H1 (cell line): ENCODE results near the gene CCDC47. TPM values are rescaled to one million over a fixed set of nuclear protein-coding genes. Genes with fewer than 3 reads are reported as not detected.

ENCODE experiments used
- CTCF ChIA-PET: fragments of 300-600 bp; sonication (Branson Sonifier 250); formaldehyde crosslinking; loops from one replicate; lab custom pipeline; 2021; ENCODE audit not compliant: partially characterized antibody; lab: Charles Lee
- POLR2A ChIA-PET: fragments of 300-600 bp; sonication (Branson Sonifier 250); formaldehyde crosslinking; loops from one replicate; lab custom pipeline; 2021; ENCODE audit warnings: inconsistent platforms; ENCODE audit not compliant: partially characterized antibody; lab: Charles Lee
- DNase-seq, 2 experiments: peaks; one replicate each; pipeline versions ENCODE4 v3.0.0 to v3.0.0-alpha.2; 2010 to 2022; ENCODE audit warnings: low spot score in 2 of 2, low read depth in 1 of 2, mixed read lengths in 1 of 2
- FAIRE-seq: peaks from 2 replicates; lab custom pipeline; 2011; peaks lifted over from hg19 to GRCh38; lab: Jason Lieb, UNC
- H2AFZ ChIP-seq: 2 replicates; pipeline ENCODE4 v1.8.1; 2012; ENCODE audit warnings: low read length, inconsistent platforms
- H2AK5ac ChIP-seq: 2 replicates; pipeline ENCODE4 v1.6.1; 2013; ENCODE audit warnings: low read depth, low read length
- H2BK120ac ChIP-seq: replicated peaks from 2 replicates; pipeline ENCODE3; 2013; ENCODE audit warnings: low read depth, low read length, inconsistent platforms
- H2BK12ac ChIP-seq: 2 replicates; pipeline ENCODE4 v1.6.1; 2013; ENCODE audit warnings: low read depth, low read length
- H2BK15ac ChIP-seq: 2 replicates; pipeline ENCODE4 v1.6.1; 2013; ENCODE audit warnings: low read length
- H2BK20ac ChIP-seq: 2 replicates; pipeline ENCODE4 v1.6.1; 2013; ENCODE audit warnings: low read length
- H2BK5ac ChIP-seq: 2 replicates; pipeline ENCODE4 v1.6.1; 2013; ENCODE audit warnings: low read depth, low read length
- H3K14ac ChIP-seq: 2 replicates; pipeline ENCODE4 v1.6.1; 2013; ENCODE audit warnings: inconsistent platforms; ENCODE audit not compliant: insufficient read length
- H3K18ac ChIP-seq: 2 replicates; pipeline ENCODE4 v1.6.1; 2013; ENCODE audit warnings: low read length; ENCODE audit errors: extremely low read depth
- H3K23ac ChIP-seq: 2 replicates; pipeline ENCODE4 v1.6.1; 2013; ENCODE audit warnings: inconsistent platforms; ENCODE audit not compliant: insufficient read length
- H3K23me2 ChIP-seq: 2 replicates; pipeline ENCODE4 v1.6.1; 2013; ENCODE audit warnings: low read depth, low read length
- H3K27ac ChIP-seq: 2 replicates; pipeline ENCODE4 v1.6.1; 2011; ENCODE audit warnings: low read depth, low read length, inconsistent platforms
- H3K27me3 ChIP-seq, 4 experiments: replicated peaks in 1 of 4; 1 replicate in 1 of 4; 2 replicates in 3 of 4; pipeline versions ENCODE4 v1.6.1 to v1.8.1; 2011 to 2013; ENCODE audit warnings: low read length in 3 of 4, mild to moderate bottlenecking in 3 of 4, inconsistent platforms in 2 of 4, mixed read lengths in 2 of 4, moderate library complexity in 1 of 4; ENCODE audit not compliant: control insufficient read depth in 3 of 4, insufficient read depth in 3 of 4; ENCODE audit errors: extremely low read depth in 1 of 4
- H3K36me3 ChIP-seq, 4 experiments: 2 replicates each; pipeline versions ENCODE4 v1.6.1 to v1.8.1; 2011 to 2013; ENCODE audit warnings: mild to moderate bottlenecking in 4 of 4, low read length in 3 of 4, moderate library complexity in 2 of 4, control low read depth in 1 of 4, inconsistent platforms in 1 of 4; ENCODE audit not compliant: insufficient read depth in 4 of 4, control insufficient read depth in 2 of 4
- H3K4ac ChIP-seq: replicated peaks from 2 replicates; pipeline ENCODE3; 2013; ENCODE audit warnings: low read length, low read depth, mixed read lengths, inconsistent platforms; ENCODE audit not compliant: insufficient read length
- H3K4me1 ChIP-seq, 4 experiments: replicated peaks in 1 of 4; 1 replicate in 1 of 4; 2 replicates in 3 of 4; pipeline versions ENCODE4 v1.6.1 to v1.8.1; 2011 to 2013; ENCODE audit warnings: low read length in 3 of 4, inconsistent platforms in 2 of 4, mixed read lengths in 1 of 4; ENCODE audit not compliant: insufficient read depth in 4 of 4, control insufficient read depth in 3 of 4
- H3K4me2 ChIP-seq, 2 experiments: 2 replicates each; pipeline versions ENCODE4 v1.6.1 to v1.8.1; 2011 to 2013; ENCODE audit warnings: low read depth in 2 of 2, low read length in 2 of 2, control low read depth in 1 of 2, inconsistent platforms in 1 of 2, mild to moderate bottlenecking in 1 of 2; ENCODE audit not compliant: insufficient read depth in 1 of 2
- H3K4me3 ChIP-seq, 4 experiments: fragments of 200-600, 300-600 bp in 1 of 4; sonication (generic), shearing (Covaris generic), sonication (Bioruptor Twin) in 1 of 4; 2 replicates each; pipeline versions ENCODE4 v1.5.1 to v1.8.1; 2011 to 2016; ENCODE audit warnings: low read length in 4 of 4, low read depth in 3 of 4, control low read depth in 2 of 4, inconsistent platforms in 2 of 4, mild to moderate bottlenecking in 2 of 4, mixed read lengths in 1 of 4, moderate library complexity in 1 of 4; ENCODE audit not compliant: insufficient read depth in 2 of 4; ENCODE audit errors: extremely low read depth in 1 of 4
- H3K56ac ChIP-seq: replicated peaks from 2 replicates; pipeline ENCODE3; 2013; ENCODE audit warnings: low read depth, mild to moderate bottlenecking, mixed read lengths, low read length, inconsistent platforms; ENCODE audit not compliant: insufficient read length
- H3K79me1 ChIP-seq: 2 replicates; pipeline ENCODE4 v1.6.1; 2013; ENCODE audit warnings: low read depth, low read length, control low read depth
- H3K79me2 ChIP-seq, 2 experiments: 2 replicates each; pipeline versions ENCODE4 v1.6.1 to v1.8.1; 2012 to 2013; ENCODE audit warnings: low read length in 2 of 2, mild to moderate bottlenecking in 2 of 2, inconsistent platforms in 1 of 2; ENCODE audit not compliant: insufficient read depth in 2 of 2, control insufficient read depth in 1 of 2
- H3K9ac ChIP-seq, 4 experiments: replicated peaks in 1 of 4; 1 replicate in 1 of 4; 2 replicates in 3 of 4; pipeline versions ENCODE4 v1.6.1 to v1.8.1; 2011 to 2013; ENCODE audit warnings: low read depth in 3 of 4, low read length in 3 of 4, control low read depth in 2 of 4, mild to moderate bottlenecking in 2 of 4, moderate library complexity in 2 of 4, inconsistent platforms in 1 of 4; ENCODE audit errors: extremely low read depth in 1 of 4
- H3K9me3 ChIP-seq, 2 experiments: 2 replicates each; pipeline versions ENCODE4 v1.6.1 to v1.8.1; 2012 to 2013; ENCODE audit warnings: mild to moderate bottlenecking in 2 of 2, moderate library complexity in 2 of 2, control low read depth in 1 of 2, inconsistent platforms in 1 of 2, low read depth in 1 of 2, low read length in 1 of 2, mixed read lengths in 1 of 2; ENCODE audit not compliant: insufficient read depth in 2 of 2
- H4K20me1 ChIP-seq, 2 experiments: replicated peaks in 1 of 2; 2 replicates each; pipeline versions ENCODE3 to v1.8.1; 2011 to 2013; ENCODE audit warnings: inconsistent platforms in 2 of 2, low read length in 2 of 2, mild to moderate bottlenecking in 1 of 2; ENCODE audit not compliant: insufficient read depth in 2 of 2, control insufficient read depth in 1 of 2
- H4K5ac ChIP-seq: 2 replicates; pipeline ENCODE4 v1.6.1; 2013; ENCODE audit warnings: low read length, low read depth, mixed read lengths, inconsistent platforms; ENCODE audit not compliant: insufficient read length
- H4K8ac ChIP-seq: 2 replicates; pipeline ENCODE4 v1.8.0; 2013; ENCODE audit warnings: mild to moderate bottlenecking, moderate library complexity, low read length, inconsistent platforms; ENCODE audit not compliant: insufficient read depth; ENCODE audit errors: extremely low read depth
- H4K91ac ChIP-seq: replicated peaks from 2 replicates; pipeline ENCODE3; 2013; ENCODE audit warnings: low read length, mixed read lengths, inconsistent platforms; ENCODE audit not compliant: insufficient read length
- BCL11A ChIP-seq, 2 experiments: IDR thresholded peaks; one replicate each; pipeline ENCODE4 v1.6.1; 2011; ENCODE audit warnings: low read depth in 2 of 2, low read length in 2 of 2, mild to moderate bottlenecking in 2 of 2
- CHD1 ChIP-seq: IDR thresholded peaks from 2 replicates; pipeline ENCODE4 v1.6.1; 2012; ENCODE audit warnings: low read depth, low read length, improper control_type of control experiment
- KDM1A ChIP-seq: fragments of 200-600, 300-600 bp; sonication (generic); IDR thresholded peaks from 2 replicates; pipeline ENCODE4 v1.7.1; 2016; ENCODE audit warnings: mild to moderate bottlenecking, low read length, borderline replicate concordance
- KDM5A ChIP-seq: fragments of 200-600 bp; IDR thresholded peaks from 2 replicates; pipeline ENCODE4 v1.7.1; 2012; ENCODE audit warnings: mild to moderate bottlenecking, low read length, inconsistent platforms, mixed read lengths
- RFX5 ChIP-seq: IDR thresholded peaks from 2 replicates; pipeline ENCODE4 v1.6.1; 2011; ENCODE audit warnings: low read depth, low read length, improper control_type of control experiment, borderline replicate concordance
- SP2 ChIP-seq: IDR thresholded peaks from 2 replicates; pipeline ENCODE4 v1.6.1; 2012; ENCODE audit warnings: mild to moderate bottlenecking, low read length, inconsistent platforms
- SP4 ChIP-seq: IDR thresholded peaks from 2 replicates; pipeline ENCODE4 v1.6.1; 2012; ENCODE audit warnings: low read length, inconsistent platforms
- WGBS, 2 experiments: shearing (Covaris generic) in 1 of 2; methylation state at CpG; one replicate each; pipeline versions ENCODE4 v1.1.6 to v1.1.7; 2013 to 2015; ENCODE audit warnings: low lambda C conversion rate in 2 of 2, mixed read lengths in 2 of 2, inconsistent platforms in 1 of 2, low coverage in 1 of 2, missing lambda C conversion rate in 1 of 2; ENCODE audit not compliant: insufficient replicate concordance in 2 of 2, insufficient coverage in 1 of 2, insufficient read length in 1 of 2; ENCODE audit errors: extremely low coverage in 1 of 2, missing lambda C conversion rate in 1 of 2; 5-methylcytosine and 5-hydroxymethylcytosine counted together
- polyA plus RNA-seq, 7 experiments: library from polyadenylated mRNA; depleted of rRNA in 3 of 7; stranded (reverse) in 5 of 7; unstranded in 2 of 7; fragments of >200 nt in 5 of 7; fragments of 200-250 nt in 2 of 7; gene quantifications; 1 replicate in 5 of 7; 2 replicates in 1 of 7; 4 replicates in 1 of 7; pipeline versions ENCODE4 v1.2.1 to v1.2.3, GENCODE V29; 2011 to 2013; ENCODE audit warnings: missing spikeins in 2 of 7, mixed read lengths in 2 of 7
- total RNA-seq: library from RNA; stranded (reverse); fragmentation: NEBNext Ultra II Directional; extraction: Animal tissue kit (Norgen Biotek cat#: 25700); gene quantifications from 2 replicates; pipeline ENCODE4 v1.2.1, GENCODE V29; 2021
- TF ChIP-seq, protein P1 (sequence below): IDR thresholded peaks from 2 replicates; pipeline ENCODE4 v1.6.1; 2011; ENCODE audit warnings: low read depth, mild to moderate bottlenecking, low read length; ENCODE audit not compliant: insufficient read depth

Gene CCDC47
- total and polyA plus RNA-seq, 2 of the 8 experiments (the other 6 are each of a cell fraction or from before 2014, with no cell fraction given), result 21.2 to 83.1 TPM

DNA sequence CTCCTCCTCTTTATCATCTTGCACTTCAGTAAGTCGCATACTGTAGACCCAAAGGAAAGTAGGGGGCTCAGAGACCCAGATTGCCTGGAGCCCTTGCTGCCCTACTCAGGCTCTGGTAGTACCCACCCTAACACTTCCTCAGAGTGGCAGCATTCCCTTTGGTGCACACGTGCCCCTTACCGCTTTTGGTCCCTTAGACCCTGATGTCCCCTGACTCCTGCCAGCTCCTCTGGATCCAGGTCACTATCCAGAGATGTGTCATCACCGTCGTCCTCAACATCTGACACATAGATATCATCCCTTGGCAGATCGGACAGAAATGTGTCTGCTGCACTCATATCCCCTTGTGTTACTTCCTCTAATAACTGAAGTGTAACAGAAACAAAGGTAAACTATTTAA is 48.4 kb upstream of the CCDC47 start:
- Histone ChIP-seq H3K27ac (no peak overlapping the region), H4K8ac (no peak overlapping the region), H2BK12ac (no peak overlapping the region), H3K56ac (no peak overlapping the region), H2BK20ac (no peak overlapping the region), H4K91ac (no peak overlapping the region), H3K4me3 (no peak overlapping the region), H3K14ac (no peak overlapping the region), H2BK120ac (no peak overlapping the region), H4K5ac (no peak overlapping the region), H3K36me3 (peaks cover 62 to 88% (median 83%) of the 10 kb centered on the region in 4 experiments), H3K9me3 (no peaks in the 10 kb centered on the region), H2BK5ac (no peak overlapping the region), H2AFZ (no peak overlapping the region), H3K23me2 (peaks cover 5% of the 10 kb centered on the region), H3K4me2 (no peak overlapping the region), H4K20me1 (peaks cover 6 to 30% of the 10 kb centered on the region in 2 experiments), H2AK5ac (no peak overlapping the region), H3K27me3 (no peaks in the 10 kb centered on the region), H3K23ac (no peak overlapping the region), H3K4me1 (no peaks in the 10 kb centered on the region), H3K9ac (no peak overlapping the region), H2BK15ac (no peak overlapping the region), H3K79me1 (peaks cover 9% of the 10 kb centered on the region), H3K18ac (no peak overlapping the region), H3K4ac (no peak overlapping the region), H3K79me2 (peaks cover 0 to 17% of the 10 kb centered on the region in 2 experiments; a peak in 2 of 4 replicates)
- WGBS, 2 experiments, result 88% methylated on average over 6 of the region's 6 CpGs; no CpG with 5 or more reads in 1 of the 2 experiments
- CTCF ChIA-PET, result interaction anchor here (0.8 to 7.5 kb wide), 3 partner anchors 11 to 16 kb away, joined by 4 to 61 read pairs (median 10); no protein-coding TSS in a partner anchor
- FAIRE-seq, result no peak
- no peak for DNase-seq
- no peak for TF ChIP-seq SP2
- no peak for TF ChIP-seq BCL11A (IDR thresholded peaks at IDR 0.05; ENCODE audit: low read depth in 2 of 2, low read length in 2 of 2)
- TF ChIP-seq RFX5, result no peak
- TF ChIP-seq SP4, result no peak
- TF ChIP-seq, protein P1, sequence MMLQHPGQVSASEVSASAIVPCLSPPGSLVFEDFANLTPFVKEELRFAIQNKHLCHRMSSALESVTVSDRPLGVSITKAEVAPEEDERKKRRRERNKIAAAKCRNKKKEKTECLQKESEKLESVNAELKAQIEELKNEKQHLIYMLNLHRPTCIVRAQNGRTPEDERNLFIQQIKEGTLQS, result no peak
- TF ChIP-seq KDM5A, result no peak
- TF ChIP-seq CHD1, result no peak
- no peak for TF ChIP-seq KDM1A
- POLR2A ChIA-PET, result interaction anchor here (0.7 to 32.3 kb wide), 7 partner anchors 1 to 80 kb away, joined by 3 to 593 read pairs (median 4); partner anchors contain the start of genes CCDC47, DDX42, FTSJ3 and PSMC5
